HG03439 (cell line): ENCODE results near the gene DOK6.

ENCODE experiments used
- ATAC-seq: cut with Tn5 transposase; IDR thresholded peaks from one replicate; pipeline ENCODE4 v1.9.1; 2021; ENCODE audit warnings: mild to moderate bottlenecking, moderate library complexity; ENCODE audit not compliant: unreplicated experiment

The DOK6 gene

DNA sequence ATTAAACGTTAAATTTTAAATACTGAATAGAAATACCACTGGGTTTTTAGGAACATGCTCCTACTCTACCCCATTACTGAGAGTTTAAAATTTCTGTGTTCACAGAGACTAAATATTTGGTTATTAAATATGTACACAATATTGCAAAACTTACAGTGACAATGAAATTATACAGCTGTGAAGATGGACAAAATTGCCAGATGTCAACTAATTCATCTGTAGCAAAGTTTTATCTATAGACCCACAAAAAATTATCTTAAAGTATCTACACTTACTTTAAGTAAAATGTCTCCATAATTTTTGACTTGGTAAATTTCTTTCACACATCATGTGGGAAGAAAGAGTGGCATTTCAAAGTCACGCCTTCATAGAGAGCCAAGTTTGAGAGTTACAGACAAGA lies 333.8 kb downstream of the DOK6 start:
- no peak for ATAC-seq

DNA sequence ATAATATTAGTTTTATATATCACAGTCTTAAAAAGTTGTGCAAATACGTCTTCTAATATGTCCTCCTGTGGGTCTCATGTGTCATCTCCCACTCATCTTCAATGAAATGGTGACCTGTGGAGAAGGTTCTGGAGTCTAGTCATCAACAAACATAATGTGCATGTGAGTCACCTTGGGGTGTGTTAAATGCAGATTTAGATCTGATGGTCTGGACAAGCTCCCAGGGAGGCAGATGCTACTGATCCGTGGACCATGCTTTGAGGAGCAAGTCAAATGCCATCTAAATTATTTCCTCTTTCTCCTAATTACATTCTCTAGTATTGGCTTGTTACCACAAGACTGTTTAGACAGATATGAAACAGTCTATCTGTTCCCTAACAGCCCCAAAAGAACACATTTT lies 336.0 kb downstream of the DOK6 start:
- ATAC-seq = no peak

DNA sequence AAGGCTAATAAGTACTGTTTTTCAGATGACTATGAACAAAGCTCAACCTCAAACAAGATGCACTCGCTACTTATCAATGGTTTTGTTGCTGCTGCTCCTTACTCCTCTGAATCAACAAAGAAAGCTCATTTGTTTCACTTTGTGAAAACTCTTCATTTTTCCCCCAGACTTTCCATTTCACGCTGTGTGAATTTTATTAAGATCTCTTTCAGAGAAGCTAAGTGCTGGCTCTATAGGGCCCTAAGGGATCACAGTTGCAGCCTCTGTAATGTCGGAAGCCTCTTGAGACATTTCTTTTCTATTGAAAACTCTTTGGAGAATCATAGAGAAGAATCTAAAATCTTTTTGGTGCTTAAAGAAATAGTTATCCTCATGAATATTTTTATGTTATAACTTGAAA lies 337.2 kb downstream of the DOK6 start:
- no peak for ATAC-seq

DNA sequence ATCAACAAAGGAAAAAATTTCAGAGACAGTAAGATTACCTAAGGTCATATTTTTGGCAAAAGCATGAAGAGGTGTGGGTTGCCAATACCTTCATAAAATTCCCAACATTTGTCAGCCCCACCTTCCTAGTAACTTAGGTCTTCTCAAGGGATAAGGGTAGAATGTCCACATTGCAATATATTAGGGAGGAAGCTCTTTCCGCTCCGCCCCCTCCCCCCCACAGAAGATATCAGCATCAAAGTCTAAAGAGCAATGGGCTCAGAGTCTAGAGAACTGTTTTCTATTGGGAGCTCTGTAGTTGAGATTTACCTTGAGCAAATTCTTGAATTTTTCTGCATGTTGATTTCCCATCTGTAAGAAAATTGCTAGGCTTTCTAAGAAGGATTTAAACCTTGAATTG lies 346.7 kb downstream of the DOK6 start:
- no peak for ATAC-seq

DNA sequence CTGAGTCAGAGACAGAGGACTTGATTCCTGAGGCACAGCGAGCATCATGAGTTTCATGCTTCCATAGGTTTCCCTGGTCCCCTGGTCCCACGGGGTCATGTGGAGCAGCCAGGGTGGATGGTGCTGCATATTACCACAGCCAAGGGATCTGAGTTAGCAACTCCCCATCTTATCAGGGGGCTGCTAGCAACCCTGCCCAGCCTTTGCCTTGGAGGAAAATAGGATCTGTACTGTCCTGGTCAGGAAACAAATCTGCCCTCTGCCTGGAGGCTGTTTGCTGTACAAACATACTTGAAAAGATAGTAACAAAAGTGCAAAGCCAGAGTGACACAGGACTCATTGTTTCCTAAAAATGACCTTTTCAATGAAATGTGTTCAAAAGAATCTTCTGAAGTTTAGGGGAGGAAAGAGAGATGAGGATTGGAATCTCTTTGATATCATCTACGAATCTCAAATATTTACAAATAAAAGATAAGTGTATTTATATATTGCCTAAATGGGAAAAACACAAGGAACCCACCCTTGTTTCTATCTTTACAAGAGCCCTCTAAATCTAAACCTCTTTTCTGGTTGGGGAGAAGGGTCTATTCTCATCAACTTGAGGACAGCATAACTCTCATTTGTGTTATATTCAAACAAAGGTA lies 352.2 kb downstream of the DOK6 start:
- ATAC-seq = no peak

DNA sequence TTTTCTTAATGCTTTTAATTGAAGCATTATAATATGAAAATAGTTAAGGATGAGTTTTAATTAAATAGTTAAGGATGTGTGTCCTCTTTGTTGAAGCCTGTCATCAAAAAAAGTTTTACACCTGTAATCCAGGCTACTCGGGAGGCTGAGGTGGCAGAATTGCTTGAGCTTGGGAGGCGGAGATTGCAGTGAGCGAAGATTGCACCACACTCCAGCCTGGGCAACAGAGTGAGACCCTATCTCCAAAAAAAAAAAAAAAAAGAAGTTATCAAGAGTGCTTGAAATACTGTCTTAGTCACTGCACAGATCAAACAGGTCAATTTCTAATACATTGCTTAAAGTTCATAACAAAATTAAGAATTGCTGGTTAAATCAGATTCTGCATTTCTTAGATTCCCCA lies 353.4 kb downstream of the DOK6 start:
- ATAC-seq = no peak

DNA sequence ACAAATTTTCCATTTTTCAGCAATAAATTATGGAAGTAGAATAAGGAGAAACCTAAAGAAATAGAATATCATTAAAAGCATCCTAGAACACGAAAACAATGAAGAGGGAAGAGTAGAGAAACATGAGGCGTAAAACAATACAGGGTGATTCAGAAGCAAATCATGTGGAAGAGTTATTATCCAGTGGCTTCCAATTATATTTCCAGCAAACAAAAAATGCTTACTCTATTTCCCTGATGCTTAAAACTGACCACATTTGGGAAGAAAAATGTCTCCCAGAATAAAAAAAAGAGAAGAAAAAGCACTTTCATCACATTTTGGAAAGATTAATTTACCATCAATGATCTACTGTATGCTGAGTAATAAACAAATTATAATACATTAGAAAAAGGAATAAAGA lies 354.4 kb downstream of the DOK6 start:
- no peak for ATAC-seq

DNA sequence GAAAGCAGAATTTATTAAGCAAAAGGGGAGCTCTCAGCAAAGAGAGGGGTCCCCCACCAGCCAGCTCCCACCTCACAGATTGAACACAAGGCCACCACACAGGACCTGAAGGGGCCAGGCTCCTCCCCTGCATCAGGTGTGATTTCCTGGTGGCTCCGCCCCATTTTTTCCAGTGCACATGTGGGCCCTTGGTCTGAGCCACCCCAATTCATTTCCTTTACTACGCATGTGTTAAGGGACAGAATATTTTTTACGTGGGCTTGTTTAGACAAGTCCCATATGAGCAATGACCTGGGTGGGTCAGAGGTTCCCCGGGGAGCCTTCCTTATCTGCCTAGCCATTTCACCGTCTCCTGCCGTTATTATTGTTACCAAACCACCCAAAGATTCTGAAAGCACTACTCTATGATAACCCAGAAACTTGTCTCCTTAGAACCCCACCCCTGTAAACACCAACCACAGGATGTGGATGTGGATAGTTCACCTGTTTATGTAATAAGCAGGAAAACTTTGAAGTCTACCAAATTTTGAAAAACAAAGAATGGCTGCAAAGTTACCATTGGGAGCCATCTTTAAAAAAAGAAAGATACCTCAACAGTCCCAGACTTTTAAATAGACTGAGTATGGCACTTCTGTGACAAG lies 355.3 kb downstream of the DOK6 start:
- ATAC-seq = no peak

DNA sequence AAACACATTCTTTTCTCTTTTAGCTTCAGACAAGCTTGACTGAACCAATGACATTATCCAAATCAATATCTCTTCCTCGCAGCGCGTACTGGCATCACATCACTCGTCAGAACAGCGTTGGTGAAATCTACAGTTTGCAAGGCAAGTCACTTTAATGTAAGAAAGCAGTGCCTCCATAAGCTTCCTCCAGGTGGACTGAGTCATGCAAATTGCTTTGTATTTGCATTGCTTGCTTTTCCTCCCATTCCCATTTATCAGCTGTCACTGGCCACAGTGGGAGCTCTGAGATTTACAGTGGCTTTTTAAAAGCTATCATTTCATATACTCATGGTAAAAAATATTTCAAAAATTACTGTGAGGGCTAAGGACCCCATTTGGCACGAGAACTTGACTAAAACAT lies 357.0 kb downstream of the DOK6 start:
- ATAC-seq = no peak

DNA sequence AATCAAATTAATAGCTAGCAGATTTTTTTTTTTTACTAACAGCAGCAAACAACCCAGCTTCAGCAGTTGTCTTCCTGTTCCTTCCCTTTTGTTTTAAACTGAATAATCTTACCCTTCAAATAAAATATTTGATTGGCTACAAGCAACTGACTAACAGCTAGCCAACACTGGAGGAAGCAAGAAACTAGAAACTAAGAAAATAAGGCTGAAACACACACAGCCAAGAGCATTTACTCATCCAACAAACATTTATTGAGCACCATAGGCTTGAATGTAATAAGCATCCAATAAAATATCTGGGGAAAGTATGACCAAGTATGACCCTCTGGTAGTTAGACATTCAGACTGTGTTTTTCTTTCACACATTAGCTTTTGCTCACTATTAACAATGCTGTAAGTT lies 357.8 kb downstream of the DOK6 start:
- no peak for ATAC-seq

DNA sequence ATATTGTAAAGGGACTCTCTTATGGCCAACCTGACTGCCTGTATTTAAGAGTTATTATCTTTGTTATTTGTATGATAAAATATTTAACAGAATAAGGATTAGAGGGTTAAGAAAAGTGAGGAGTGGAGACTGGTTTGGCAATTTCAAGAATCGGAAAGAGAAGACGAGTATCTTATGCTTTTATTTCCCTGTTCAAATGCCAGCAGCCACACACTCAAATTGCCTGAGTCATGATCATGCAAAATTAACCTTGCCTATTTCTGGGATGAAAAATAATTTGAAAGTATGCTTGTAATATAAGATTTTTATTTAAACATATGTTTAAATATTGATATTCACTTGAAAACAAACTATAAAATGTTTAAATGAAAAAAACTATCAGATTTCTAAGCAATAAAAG lies 358.4 kb downstream of the DOK6 start:
- no peak for ATAC-seq

DNA sequence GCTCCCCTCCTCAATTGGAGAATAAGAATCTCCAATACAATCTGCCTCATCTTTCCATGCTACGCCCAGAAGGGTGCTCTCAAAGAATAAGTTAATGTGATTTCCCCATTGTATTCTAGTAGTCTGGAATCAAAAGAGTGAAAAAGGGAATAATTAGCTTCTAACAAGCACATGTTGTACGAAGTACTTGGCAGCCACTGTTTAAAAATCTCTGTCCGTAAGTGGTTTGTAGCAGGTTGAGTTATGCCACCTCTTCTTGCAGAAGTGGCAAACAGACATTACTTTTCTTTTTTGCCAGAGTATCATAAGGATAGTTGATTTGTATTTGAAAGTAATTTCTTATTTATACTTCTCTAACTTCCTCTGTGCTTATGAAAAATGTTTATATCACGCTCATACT lies 362.3 kb downstream of the DOK6 start:
- ATAC-seq = no peak

DNA sequence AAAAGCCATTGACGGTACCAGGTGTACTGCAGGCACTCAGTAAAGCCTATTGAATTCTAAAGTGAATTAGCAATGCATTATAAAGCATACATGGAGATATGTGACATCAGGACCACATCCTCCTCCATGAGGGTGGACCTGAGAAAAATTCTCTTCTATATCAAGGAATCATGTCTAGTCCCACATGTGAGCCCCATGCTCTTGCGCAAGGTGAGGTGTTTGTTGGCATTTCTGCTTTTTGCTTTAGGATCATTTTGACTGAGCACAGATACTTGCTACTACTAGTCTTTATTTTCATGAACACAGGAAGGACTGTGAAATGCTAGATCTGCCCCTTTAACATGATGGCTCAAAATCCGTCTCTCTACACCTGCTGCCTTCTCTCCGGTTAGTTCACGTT lies 363.1 kb downstream of the DOK6 start:
- no peak for ATAC-seq

DNA sequence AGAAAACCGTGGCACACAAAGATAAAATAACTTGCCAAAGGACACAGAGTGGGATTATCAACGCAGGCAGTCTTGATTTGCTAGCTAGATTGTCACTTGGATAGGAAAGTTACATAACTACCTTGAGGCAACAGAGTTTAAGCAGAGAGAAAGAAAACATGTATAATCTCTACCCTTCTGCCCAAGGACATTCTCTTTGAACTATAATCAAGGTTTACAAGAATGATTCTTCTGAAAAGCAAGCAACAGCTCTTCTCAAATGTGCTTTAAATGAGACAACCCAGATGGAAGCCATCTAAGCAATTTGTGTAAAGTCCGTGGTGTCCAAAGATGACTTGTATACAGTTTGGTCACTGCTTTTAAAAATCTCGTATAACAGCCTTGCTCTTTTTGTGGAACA lies 369.6 kb downstream of the DOK6 start:
- no peak for ATAC-seq

DNA sequence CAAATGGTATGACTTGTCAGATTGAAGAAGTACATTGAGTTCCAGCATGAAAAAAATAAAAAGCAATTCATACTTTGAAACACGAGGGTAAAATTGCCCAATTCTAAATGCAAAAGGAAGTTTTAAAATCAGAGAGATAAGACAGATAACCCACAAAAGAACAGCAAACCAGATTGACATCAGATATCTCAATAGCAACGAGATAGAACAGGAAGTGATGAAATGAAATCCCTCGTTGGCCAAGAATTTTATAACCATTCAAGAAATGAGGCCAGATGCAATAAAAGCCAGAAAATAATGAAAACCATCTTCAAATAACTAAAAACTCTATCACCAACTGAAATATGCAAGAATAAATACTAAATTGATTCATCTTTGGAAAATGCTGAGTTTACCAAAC lies 374.1 kb downstream of the DOK6 start:
- no peak for ATAC-seq

DNA sequence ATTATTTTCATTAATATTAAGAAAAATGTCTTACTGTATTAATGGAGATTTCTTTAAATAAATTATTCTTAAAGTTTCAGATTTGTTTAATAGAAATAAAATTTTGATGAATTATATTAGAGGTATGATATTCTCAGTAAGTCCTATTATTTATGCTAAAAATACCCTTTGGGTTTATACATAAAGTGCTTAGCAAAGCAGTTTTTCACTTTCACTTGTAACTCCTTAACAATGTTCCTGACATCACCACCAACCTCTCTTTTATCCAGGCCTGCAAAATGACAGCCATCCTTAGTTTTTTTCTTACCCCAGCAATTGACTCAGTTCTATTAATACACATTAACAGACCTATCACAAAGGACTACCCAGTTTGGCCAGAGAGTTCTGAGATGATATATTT lies 376.6 kb downstream of the DOK6 start:
- no peak for ATAC-seq

DNA sequence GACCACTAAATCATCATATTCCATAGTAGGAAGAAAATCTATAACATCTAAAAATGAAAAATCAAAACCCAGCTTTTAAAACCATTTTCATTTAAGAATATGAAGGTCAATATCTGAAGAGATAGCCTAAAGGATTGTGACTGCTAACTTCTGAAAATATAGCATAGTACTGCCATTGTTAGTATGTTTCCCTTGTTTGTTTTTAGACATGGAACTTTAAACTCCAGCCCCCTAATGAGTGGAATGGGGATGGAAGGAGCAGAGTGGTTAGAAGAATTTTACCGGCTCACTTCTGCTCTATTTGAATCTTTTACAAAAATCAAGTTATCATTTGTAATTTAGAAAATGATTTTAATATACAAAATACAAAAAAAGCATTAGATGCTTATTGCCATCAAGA lies 378.0 kb downstream of the DOK6 start:
- no peak for ATAC-seq

DNA sequence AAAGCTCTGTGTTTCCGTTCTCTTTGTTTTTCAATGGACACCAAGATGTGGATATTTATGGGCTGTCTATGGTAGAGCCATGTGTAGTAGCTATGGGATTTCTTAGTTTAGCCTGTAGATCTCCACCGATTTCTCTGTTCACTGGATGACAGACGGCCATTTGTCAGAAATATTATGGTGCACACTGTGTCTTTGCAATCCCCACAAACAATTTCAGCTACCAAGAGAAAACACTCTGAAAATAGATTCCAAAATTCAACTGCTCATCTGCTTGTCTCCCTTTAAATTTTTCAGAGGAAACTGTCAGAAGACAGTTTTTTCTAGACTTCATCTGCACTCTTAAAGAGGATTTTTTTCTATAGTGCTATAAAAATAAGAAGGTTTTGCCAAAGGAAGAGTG lies 380.2 kb downstream of the DOK6 start:
- ATAC-seq = no peak

DNA sequence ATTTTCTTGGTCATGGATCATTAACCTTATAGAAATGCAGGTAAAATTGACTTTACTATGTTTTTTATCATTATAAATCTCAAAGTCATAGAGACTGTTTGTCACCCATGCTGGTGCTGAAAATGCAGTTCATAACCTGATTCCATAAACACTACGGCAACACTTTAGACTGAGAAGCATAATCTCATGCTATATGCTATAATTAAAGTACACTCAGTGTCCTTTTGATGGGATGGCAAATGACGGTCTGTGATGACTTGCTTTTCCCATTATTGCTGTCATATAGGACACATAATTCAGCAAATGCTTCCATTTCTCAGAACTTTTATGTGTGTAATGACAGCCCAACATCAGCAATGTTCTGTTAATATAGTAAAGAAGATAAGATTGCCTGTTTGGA lies 384.1 kb downstream of the DOK6 start:
- no peak for ATAC-seq

DNA sequence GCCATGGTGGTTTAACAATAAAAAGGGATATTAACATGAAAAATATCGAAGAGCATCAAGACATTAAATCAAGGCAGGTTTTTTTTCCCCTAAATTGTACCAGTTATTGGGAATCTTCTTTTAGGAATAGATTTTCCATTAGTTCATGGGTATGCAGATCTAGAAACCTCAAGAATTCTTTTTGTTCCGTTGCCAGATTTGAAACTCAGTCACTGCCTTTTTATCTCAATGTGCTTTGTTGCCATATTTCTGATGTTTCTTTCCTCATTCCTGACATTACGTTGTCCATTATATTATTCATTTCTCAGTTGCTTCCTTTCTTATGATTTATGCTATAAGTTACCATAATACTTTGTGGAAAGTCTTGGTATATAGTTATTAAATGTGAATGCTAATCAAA lies 384.8 kb downstream of the DOK6 start:
- no peak for ATAC-seq

DNA sequence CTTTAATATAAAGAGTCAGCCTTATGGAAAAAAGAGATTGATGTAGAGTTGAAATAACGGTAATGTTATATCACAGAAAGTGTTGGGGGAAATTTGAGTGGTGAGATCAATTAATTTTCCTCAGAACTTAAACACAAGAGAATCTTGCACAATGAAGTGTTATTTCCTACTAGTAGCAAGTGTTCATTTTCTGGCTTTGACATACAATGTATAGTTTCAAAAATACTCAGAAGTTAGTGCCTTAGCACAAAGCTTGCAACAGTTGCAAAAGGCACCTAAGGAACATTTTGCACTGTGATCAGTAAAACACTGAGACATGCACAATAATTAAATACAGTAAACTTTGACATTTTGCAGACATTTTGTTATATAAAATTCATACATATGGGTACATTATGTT lies 385.7 kb downstream of the DOK6 start:
- no peak for ATAC-seq

DNA sequence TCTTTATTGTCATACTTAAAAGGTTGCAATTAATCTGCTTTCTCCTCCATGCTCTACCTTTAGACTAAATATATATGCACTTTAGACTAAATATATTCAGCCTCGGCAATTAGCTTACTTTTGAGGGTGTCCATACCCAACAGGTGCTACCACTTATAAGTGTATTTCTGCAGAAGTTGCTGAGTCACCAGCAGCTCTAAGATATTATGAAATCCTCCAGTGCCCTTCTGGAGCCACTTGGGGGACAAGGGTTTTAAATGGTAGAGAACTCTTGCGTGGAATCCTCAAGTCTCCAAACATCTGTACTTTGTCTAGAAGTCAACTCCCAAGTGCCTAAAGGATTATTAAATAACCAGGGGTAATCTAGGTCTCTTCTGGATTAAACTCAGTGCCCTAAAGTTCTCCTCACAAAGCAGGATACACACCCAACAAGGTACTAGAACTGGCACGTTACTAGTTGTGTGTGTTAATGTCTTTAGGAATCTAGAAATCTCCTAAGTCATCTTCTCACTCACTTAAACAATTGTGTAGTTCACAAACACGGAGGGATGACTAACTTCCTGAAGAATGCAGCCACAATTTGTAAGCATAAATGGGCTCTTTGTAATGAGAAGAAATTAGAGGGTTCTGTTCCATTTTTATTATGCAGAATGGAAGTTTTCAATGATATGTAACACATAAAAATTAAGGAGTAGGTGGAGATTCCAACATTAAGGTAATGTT lies 387.3 kb downstream of the DOK6 start:
- no peak for ATAC-seq

DNA sequence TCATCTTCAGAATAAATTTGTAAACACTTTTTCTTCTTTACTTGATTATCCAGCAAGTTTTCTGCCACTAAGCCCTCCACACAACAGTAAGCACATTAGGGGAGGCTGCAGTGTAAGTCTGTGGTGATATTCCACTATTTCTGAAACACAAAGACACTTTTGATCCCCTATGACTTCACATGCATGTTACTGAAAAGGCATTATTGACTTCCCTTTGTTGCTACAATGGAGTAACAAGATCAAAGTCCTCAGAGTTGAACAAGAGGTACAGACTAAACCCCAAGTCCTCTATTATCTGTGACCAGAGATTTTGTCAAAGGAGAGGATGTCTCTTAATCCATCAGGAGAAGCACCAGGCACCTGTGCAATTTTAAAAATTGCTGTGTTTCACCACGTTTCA lies 389.1 kb downstream of the DOK6 start:
- no peak for ATAC-seq
